Immature natural killer cell (primary cell): ENCODE data around the gene ADAMTS9. TPM values are rescaled to one million over a fixed set of nuclear protein-coding genes. Genes with fewer than 3 reads are reported as not detected.

Experiments
- DNase-seq, 3 donors: peaks; one replicate each; pipeline ENCODE4 v3.0.0; 2022; ENCODE audit warnings: mixed read lengths in 1 of 3
- H3K27ac Mint-ChIP-seq, 6 donors: one replicate each; pipeline ENCODE4 v1.8.0; 2020; ENCODE audit warnings: mixed read lengths in 6 of 6, mild to moderate bottlenecking in 5 of 6, inconsistent platforms in 4 of 6, moderate library complexity in 3 of 6
- H3K27me3 Mint-ChIP-seq, 3 donors: one replicate each; pipeline ENCODE4 v1.8.0; 2020 to 2021; ENCODE audit warnings: low read depth in 3 of 3, mild to moderate bottlenecking in 3 of 3, mixed read lengths in 3 of 3, moderate library complexity in 3 of 3, inconsistent platforms in 1 of 3
- H3K36me3 Mint-ChIP-seq, 3 donors: one replicate each; pipeline ENCODE4 v1.8.0; 2020; ENCODE audit warnings: mixed read lengths in 3 of 3, inconsistent platforms in 2 of 3, mild to moderate bottlenecking in 2 of 3
- H3K4me1 Mint-ChIP-seq, 2 donors: one replicate each; pipeline ENCODE4 v1.8.0; 2020; ENCODE audit warnings: inconsistent platforms in 2 of 2, mild to moderate bottlenecking in 2 of 2, mixed read lengths in 2 of 2, moderate library complexity in 1 of 2
- H3K4me3 Mint-ChIP-seq, 5 donors: one replicate each; pipeline ENCODE4 v1.8.0; 2020; ENCODE audit warnings: mild to moderate bottlenecking in 5 of 5, mixed read lengths in 5 of 5, inconsistent platforms in 3 of 5, moderate library complexity in 3 of 5
- H3K9me3 Mint-ChIP-seq, 6 donors: one replicate each; pipeline ENCODE4 v1.8.0; 2020; ENCODE audit warnings: mild to moderate bottlenecking in 6 of 6, mixed read lengths in 6 of 6, inconsistent platforms in 4 of 6, moderate library complexity in 3 of 6
- polyA plus RNA-seq, 3 donors: library from polyadenylated mRNA; unstranded; fragments of 300-500 nt; fragmentation: Illumina TruSeq; gene quantifications; one replicate each; pipeline ENCODE4 v1.2.3, GENCODE V29; 2021

The ADAMTS9 gene
- polyA plus RNA-seq, 3 donors from 2014 or later: not detected

DNA sequence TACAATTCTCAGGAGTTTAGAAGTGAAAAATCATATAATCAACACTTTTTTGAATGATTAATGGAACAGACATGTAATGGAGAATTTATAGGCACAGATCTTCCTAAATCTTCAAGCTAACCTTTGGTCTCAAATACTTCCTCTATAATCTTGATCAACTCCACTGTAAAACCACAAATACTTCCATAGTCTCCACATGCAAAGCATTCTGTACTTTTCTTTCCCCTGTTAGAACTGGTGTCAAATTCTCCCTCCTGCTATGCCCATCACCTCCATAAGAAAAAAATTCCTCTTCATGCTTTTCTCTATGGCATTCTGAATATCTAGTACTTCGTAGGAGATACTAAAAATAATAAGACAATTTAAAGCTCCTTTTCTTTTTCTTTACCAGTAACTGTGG is 214.3 kb downstream of the ADAMTS9 start:
- Mint-ChIP-seq H3K27me3 (peaks cover 3 to 4% (median 4%) of the 10 kb centered on the region in 3 donors), H3K4me1 (no peaks in the 10 kb centered on the region), H3K9me3 (peaks cover 2 to 12% (median 4%) of the 10 kb centered on the region in 6 donors), H3K27ac (no peak overlapping the region), H3K4me3 (no peak overlapping the region), H3K36me3 (no peaks in the 10 kb centered on the region)
- DNase-seq: no peak

- Mint-ChIP-seq H3K36me3 (no peaks in the 10 kb centered on the region), H3K4me3 (no peak overlapping the region), H3K4me1 (no peaks in the 10 kb centered on the region), H3K27me3 (peaks cover 3 to 4% (median 4%) of the 10 kb centered on the region in 3 donors), H3K27ac (no peak overlapping the region), H3K9me3 (peaks cover 2 to 10% (median 3%) of the 10 kb centered on the region in 6 donors)
- DNase-seq: no peak
Observed at GRCh38 chr3:64470436-64470835, 217.4 kb downstream of the ADAMTS9 start.

DNA sequence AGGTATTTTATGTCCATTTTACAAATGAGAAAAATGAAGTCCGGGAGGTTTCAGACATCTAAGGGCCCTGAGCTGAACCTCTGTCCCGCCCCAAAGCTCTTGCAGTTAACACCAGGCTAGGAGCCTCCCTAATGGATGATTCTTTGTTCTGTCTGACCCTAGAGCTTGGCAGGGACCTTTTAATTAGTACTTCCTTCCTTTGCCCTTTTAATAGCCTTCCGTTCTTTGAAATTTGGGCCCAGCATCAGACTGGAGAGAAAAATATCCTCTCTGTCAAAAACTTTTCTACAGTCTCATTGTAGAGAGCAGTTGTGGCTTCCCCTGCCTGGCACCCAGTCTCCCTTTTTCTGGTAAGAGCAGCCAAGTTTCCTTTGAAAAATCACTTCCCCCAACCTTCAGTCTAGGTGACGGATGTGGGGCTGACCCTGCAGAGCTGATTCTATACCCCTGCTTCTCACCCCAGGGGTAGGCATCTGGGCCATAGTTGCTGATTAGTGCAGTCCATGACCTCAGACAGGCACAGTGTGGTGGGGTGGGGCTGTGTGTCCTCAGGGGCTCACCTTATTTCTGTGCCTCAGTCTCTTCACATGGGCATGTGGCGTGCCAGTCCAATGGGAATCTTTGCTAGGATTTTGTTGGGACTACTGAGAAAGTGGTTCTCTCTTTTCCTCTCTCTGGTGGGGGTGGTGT is 220.4 kb downstream of the ADAMTS9 start:
- peaks cover under 1 to 2% of the 10 kb centered on the region in 2 donors for H3K4me1 Mint-ChIP-seq
- H3K27ac Mint-ChIP-seq: no peak overlapping the region
- H3K27me3 Mint-ChIP-seq: peaks cover 2 to 3% (median 2%) of the 10 kb centered on the region in 3 donors

More for the DNA sequence above, 220.4 kb downstream of the ADAMTS9 start:
- Mint-ChIP-seq H3K9me3 (peaks cover 0 to 14% (median 1%) of the 10 kb centered on the region in 6 donors), H3K36me3 (no peaks in the 10 kb centered on the region), H3K4me3 (no peak overlapping the region)
- no peak for DNase-seq
